Endothelial cell of umbilical vein (primary cell): ENCODE measurements around the gene CDK18. TPM values are rescaled to one million over a fixed set of nuclear protein-coding genes. Genes with fewer than 3 reads are reported as not detected.
A peak's percentile ranks its signal among the peaks of the same experiment; 100 is the strongest.

Experiments
- BruUV-seq: library from RNA; stranded (reverse); fragments of 400-500 nt; replicated peaks from 2 replicates; lab custom pipeline; 2021; lab: Mats Ljungman, UMichigan
- CTCF ChIA-PET: fragments of 300-600, 350-600 bp; sonication (Branson Sonifier 250); formaldehyde crosslinking; loops from one replicate; lab custom pipeline; 2021; ENCODE audit warnings: antibody characterized with exemption, inconsistent platforms; lab: Charles Lee
- POLR2A ChIA-PET: fragments of 300-600, 350-600 bp; sonication (Branson Sonifier 250); formaldehyde crosslinking; loops from one replicate; lab custom pipeline; 2021; ENCODE audit warnings: antibody characterized with exemption, inconsistent platforms; lab: Charles Lee
- DNase-seq: peaks from one replicate; pipeline ENCODE4 v3.0.0-alpha.2; 2011; ENCODE audit warnings: low read depth, low spot score
- FAIRE-seq: peaks from 2 replicates; lab custom pipeline; 2011; peaks lifted over from hg19 to GRCh38; lab: Jason Lieb, UNC
- H2AFZ ChIP-seq: 2 replicates; pipeline ENCODE4 v1.6.0; 2012; ENCODE audit warnings: low read depth, low read length, control low read depth, inconsistent platforms
- H3K27ac ChIP-seq: 2 replicates; pipeline ENCODE4 v1.5.1; 2011; ENCODE audit warnings: low read depth, mild to moderate bottlenecking, control low read depth, low read length, moderate library complexity; ENCODE audit not compliant: insufficient read depth
- H3K27me3 ChIP-seq, 2 experiments: 2 replicates each; pipeline versions ENCODE4 v1.6.0 to v1.6.1; 2011; ENCODE audit warnings: low read length in 2 of 2, mixed read lengths in 1 of 2; ENCODE audit not compliant: control insufficient read depth in 2 of 2, insufficient read depth in 2 of 2
- H3K36me3 ChIP-seq, 2 experiments: 2 replicates in 1 of 2; 3 replicates in 1 of 2; pipeline ENCODE4 v1.5.1; 2011; ENCODE audit warnings: low read length in 2 of 2, mild to moderate bottlenecking in 1 of 2, moderate library complexity in 1 of 2; ENCODE audit not compliant: control insufficient read depth in 2 of 2, insufficient read depth in 2 of 2; ENCODE audit errors: extremely low read depth in 1 of 2
- H3K4me1 ChIP-seq: 3 replicates; pipeline ENCODE4 v1.5.1; 2011; ENCODE audit warnings: mild to moderate bottlenecking, low read length; ENCODE audit not compliant: control insufficient read depth, insufficient read depth; ENCODE audit errors: extremely low read depth
- H3K4me2 ChIP-seq: 2 replicates; pipeline ENCODE4 v1.6.1; 2011; ENCODE audit warnings: low read length, control low read depth, mixed read lengths; ENCODE audit not compliant: insufficient read depth
- H3K4me3 ChIP-seq, 3 experiments: fragments of 200-600 bp in 1 of 3; sonication (generic), shearing (Covaris generic) in 1 of 3; replicated peaks in 1 of 3; 2 replicates each; pipeline ENCODE4 v1.5.1; 2011 to 2016; ENCODE audit warnings: control low read depth in 3 of 3, low read length in 3 of 3, mild to moderate bottlenecking in 2 of 3, inconsistent platforms in 1 of 3, low read depth in 1 of 3, moderate library complexity in 1 of 3; ENCODE audit not compliant: insufficient read depth in 1 of 3
- H3K79me2 ChIP-seq: 2 replicates; pipeline ENCODE4 v1.6.0; 2012; ENCODE audit warnings: low read length, inconsistent platforms; ENCODE audit not compliant: control insufficient read depth, insufficient read depth
- H3K9ac ChIP-seq: replicated peaks from 2 replicates; pipeline ENCODE3; 2011; ENCODE audit warnings: low read length, control low read depth; ENCODE audit not compliant: insufficient read depth; ENCODE audit errors: extremely low read depth
- H3K9me1 ChIP-seq: replicated peaks from 3 replicates; pipeline ENCODE4 v1.6.0; 2011; ENCODE audit warnings: mild to moderate bottlenecking, low read length; ENCODE audit not compliant: control insufficient read depth, insufficient read depth; ENCODE audit errors: extremely low read depth
- H3K9me3 ChIP-seq: replicated peaks from 2 replicates; pipeline ENCODE4 v1.5.1; 2012; ENCODE audit warnings: low read length, inconsistent platforms; ENCODE audit not compliant: control insufficient read depth, insufficient read depth
- H4K20me1 ChIP-seq: replicated peaks from 2 replicates; pipeline ENCODE3; 2011; ENCODE audit warnings: mild to moderate bottlenecking, low read length; ENCODE audit not compliant: control insufficient read depth, insufficient read depth; ENCODE audit errors: extremely low read depth
- EZH2 ChIP-seq: IDR thresholded peaks from 2 replicates; pipeline ENCODE4 v1.6.1; 2012; ENCODE audit warnings: borderline replicate concordance, low read depth, mild to moderate bottlenecking, moderate library complexity, low read length, inconsistent platforms; ENCODE audit not compliant: severe bottlenecking
- FOS ChIP-seq: IDR thresholded peaks from 2 replicates; pipeline ENCODE4 v1.6.1; 2011; ENCODE audit warnings: mild to moderate bottlenecking, low read length, moderate library complexity, borderline replicate concordance; ENCODE audit not compliant: insufficient read depth
- GATA2 ChIP-seq: IDR thresholded peaks from 2 replicates; pipeline ENCODE4 v1.7.0; 2011; ENCODE audit warnings: low read depth, mild to moderate bottlenecking, moderate library complexity, mixed read lengths, low read length; ENCODE audit not compliant: insufficient read length, insufficient read depth
- JUN ChIP-seq: IDR thresholded peaks from 2 replicates; pipeline ENCODE4 v1.6.1; 2011; ENCODE audit warnings: borderline replicate concordance, low read depth; ENCODE audit not compliant: insufficient read length, insufficient read depth
- MYC ChIP-seq: IDR thresholded peaks from one replicate; pipeline ENCODE4 v1.6.1; 2011; ENCODE audit warnings: mild to moderate bottlenecking, low read depth, low read length
- POLR2A ChIP-seq: IDR thresholded peaks from 2 replicates; pipeline ENCODE4 v1.6.1; 2012; ENCODE audit warnings: low read depth, mild to moderate bottlenecking, control low read depth, low read length
- POLR2AphosphoS5 ChIP-seq: IDR thresholded peaks from 2 replicates; pipeline ENCODE4 v1.6.1; 2012; ENCODE audit warnings: low read depth, mild to moderate bottlenecking, control low read depth, low read length, moderate library complexity; ENCODE audit not compliant: insufficient read depth
- dilution Hi-C: fragments of 300-500 bp; cut with MboI; formaldehyde crosslinking; loops from one replicate; pipeline ENCODE4 v1.15.0; 2019; ENCODE audit warnings: low sequenced_read_pairs; ENCODE audit not compliant: extremely low pct_ligation_motif_present
- intact Hi-C: fragments of 100-400 bp; cut with micrococcal nuclease; formaldehyde crosslinking; loops from one replicate; pipeline ENCODE4 v1.10.0; 2022
- polyA plus RNA-seq, 4 experiments: library from polyadenylated mRNA; depleted of rRNA in 3 of 4; stranded (reverse) in 3 of 4; unstranded in 1 of 4; fragments of >200 nt; gene quantifications; 2 replicates each; pipeline versions ENCODE4 v1.2.1 to v1.2.3, GENCODE V29; 2011 to 2012; ENCODE audit warnings: missing spikeins in 1 of 4
- total RNA-seq: library from RNA; stranded (reverse); gene quantifications from 2 replicates; pipeline ENCODE4 v1.2.3, GENCODE V29; 2021
- TF ChIP-seq, protein P1 (sequence below), 2 donors: IDR thresholded peaks; 1 replicate in 1 of 2; 2 replicates in 1 of 2; pipeline ENCODE4 v1.5.1; 2011; ENCODE audit warnings: low read length in 2 of 2, mild to moderate bottlenecking in 2 of 2, moderate library complexity in 2 of 2, control low read depth in 1 of 2, inconsistent platforms in 1 of 2, low read depth in 1 of 2; ENCODE audit not compliant: insufficient read depth in 1 of 2; ENCODE audit errors: extremely low read depth in 1 of 2
- TF ChIP-seq, protein P2 (sequence below): IDR thresholded peaks from 2 replicates; pipeline ENCODE4 v1.6.1; 2011; ENCODE audit not compliant: insufficient read depth, insufficient read length

The CDK18 gene
- total and polyA plus RNA-seq, 2 donors (not counting 3 experiments of a cell fraction or from before 2014, with no cell fraction given) = 0.17 to 1.2 TPM

DNA sequence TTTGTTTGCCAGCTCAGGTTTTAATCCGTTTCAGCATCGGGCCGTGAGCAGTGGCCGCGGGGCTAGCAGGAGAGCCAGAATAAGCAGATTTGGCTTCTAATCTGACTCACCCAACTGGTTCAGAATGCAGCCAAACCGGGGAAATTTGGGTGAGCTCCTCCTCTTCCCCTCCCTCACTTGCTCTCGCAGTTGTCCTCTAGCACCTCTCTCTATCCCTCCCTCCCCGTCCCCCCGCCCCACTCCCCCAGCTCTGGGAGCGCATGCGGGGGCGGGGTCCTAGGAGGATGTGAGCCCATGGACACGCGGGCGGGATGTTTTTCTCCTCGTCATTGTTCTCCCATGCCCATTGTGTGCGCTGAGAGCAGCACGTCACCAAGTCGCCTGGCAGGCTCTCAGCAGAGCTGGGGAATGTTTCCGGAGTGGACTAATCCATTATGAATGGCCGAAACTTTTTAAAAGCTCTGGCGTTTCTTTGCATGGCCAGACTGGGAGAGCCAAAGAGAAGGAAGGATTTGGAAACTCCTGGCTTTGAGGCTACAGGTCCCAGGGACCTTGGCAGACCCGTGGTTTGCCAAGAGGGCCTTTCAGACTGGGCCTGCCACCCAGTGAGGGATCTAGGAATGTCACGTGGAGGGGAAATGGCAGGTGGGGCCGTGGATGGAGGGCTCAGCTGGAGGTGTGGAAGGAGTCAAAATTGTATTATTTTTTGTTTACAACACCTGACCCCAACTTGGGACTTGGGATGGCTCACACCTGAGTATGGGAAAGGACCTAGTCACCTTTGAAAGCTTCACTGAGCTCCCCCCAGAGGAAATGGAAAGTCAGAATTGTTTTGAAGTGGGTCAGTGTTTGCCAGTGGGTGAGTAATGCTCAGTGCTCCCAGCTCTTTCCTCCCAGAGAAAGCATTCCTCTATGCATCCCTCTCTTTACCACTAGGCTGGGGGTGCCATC lies 39.2 kb downstream of the CDK18 start:
- peak; percentile 96 for FAIRE-seq
- H3K4me1 ChIP-seq = peaks cover 9% of the 10 kb centered on the region
- peaks cover 2 to 5% of the 10 kb centered on the region in 2 experiments for H3K27me3 ChIP-seq
- ChIA-PET CTCF (interaction anchor here (0.6 to 5.1 kb wide), 20 partner anchors 9 to 418 kb away, joined by 3 to 43 read pairs (median 5); a partner anchor contains a TSS), POLR2A (interaction anchor here (0.6 to 1.3 kb wide), 9 partner anchors 12 to 308 kb away, joined by 3 to 6 read pairs (median 4); partner anchors contain the start of gene ELK4)
- no peaks in the 10 kb centered on the region for H3K9me1 ChIP-seq
- H3K27ac ChIP-seq = peak overlapping the region; percentile 98
- TF ChIP-seq, protein P1, sequence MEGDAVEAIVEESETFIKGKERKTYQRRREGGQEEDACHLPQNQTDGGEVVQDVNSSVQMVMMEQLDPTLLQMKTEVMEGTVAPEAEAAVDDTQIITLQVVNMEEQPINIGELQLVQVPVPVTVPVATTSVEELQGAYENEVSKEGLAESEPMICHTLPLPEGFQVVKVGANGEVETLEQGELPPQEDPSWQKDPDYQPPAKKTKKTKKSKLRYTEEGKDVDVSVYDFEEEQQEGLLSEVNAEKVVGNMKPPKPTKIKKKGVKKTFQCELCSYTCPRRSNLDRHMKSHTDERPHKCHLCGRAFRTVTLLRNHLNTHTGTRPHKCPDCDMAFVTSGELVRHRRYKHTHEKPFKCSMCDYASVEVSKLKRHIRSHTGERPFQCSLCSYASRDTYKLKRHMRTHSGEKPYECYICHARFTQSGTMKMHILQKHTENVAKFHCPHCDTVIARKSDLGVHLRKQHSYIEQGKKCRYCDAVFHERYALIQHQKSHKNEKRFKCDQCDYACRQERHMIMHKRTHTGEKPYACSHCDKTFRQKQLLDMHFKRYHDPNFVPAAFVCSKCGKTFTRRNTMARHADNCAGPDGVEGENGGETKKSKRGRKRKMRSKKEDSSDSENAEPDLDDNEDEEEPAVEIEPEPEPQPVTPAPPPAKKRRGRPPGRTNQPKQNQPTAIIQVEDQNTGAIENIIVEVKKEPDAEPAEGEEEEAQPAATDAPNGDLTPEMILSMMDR (IDR thresholded peaks at IDR 0.05; ENCODE audit: extremely low read depth in 1 of 2, insufficient read depth in 1 of 2, low read depth in 1 of 2, low read length in 2 of 2) = peak in 1 of 2 donors; percentile 5
- TF ChIP-seq FOS (peak; percentile 41), EZH2 (no peak), JUN (peak; percentile 28), MYC (peak; percentile 48), GATA2 (no peak), POLR2AphosphoS5 (peak; percentile 16), POLR2A (no peak)
- TF ChIP-seq, protein P2, sequence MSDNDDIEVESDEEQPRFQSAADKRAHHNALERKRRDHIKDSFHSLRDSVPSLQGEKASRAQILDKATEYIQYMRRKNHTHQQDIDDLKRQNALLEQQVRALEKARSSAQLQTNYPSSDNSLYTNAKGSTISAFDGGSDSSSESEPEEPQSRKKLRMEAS = peak; percentile 61
- DNase-seq = peak; percentile 95
- no peaks in the 10 kb centered on the region for H3K9me3 ChIP-seq
- no peaks in the 10 kb centered on the region for H3K36me3 ChIP-seq
- peak overlapping the region; percentile 89 for H3K9ac ChIP-seq
- H3K4me2 ChIP-seq = peak overlapping the region; percentile 89
- TSS peak; percentile 77 for BruUV-seq
- dilution Hi-C loops (no loop called here), intact Hi-C loops (loop anchor here (1.0 kb wide), 3 partner anchors 39 to 89 kb away; partner anchors contain the start of gene ELK4)
- peak overlapping the region in 2 of 3 experiments; percentile 32 to 39 for H3K4me3 ChIP-seq
- peak overlapping the region; percentile 91 for H2AFZ ChIP-seq
- no peaks in the 10 kb centered on the region for H4K20me1 ChIP-seq
- no peaks in the 10 kb centered on the region for H3K79me2 ChIP-seq
